Mucosa of gallbladder (tissue), 1 donor: ENCODE measurements around the gene PLCG1. TPM values are rescaled to one million over a fixed set of nuclear protein-coding genes. Genes with fewer than 3 reads are reported as not detected.
"Not testable (repeated sequence)": the region's sequence is repeated elsewhere in the genome, so short reads cannot be mapped to it uniquely, and the experiment has no call there.

ENCODE experiments used
- DNase-seq: peaks from one replicate; pipeline ENCODE4 v3.0.0-alpha.2; 2020; ENCODE audit warnings: low spot score
- total RNA-seq: library from RNA; stranded (reverse); gene quantifications from one replicate; pipeline ENCODE4 v1.2.1, GENCODE V29; 2021
- donor health status: DM: no; HTN: no; CAD: no.

PLCG1 gene
- total RNA-seq, 1 donor from 2014 or later = 138 TPM

- no peak for DNase-seq
These were observed 12.8 kb upstream of the PLCG1 start for GRCh38 chr20:41124451-41125094.

- DNase-seq = no peak
These were observed 11.5 kb upstream of the PLCG1 start for GRCh38 chr20:41125530-41126457.

DNA sequence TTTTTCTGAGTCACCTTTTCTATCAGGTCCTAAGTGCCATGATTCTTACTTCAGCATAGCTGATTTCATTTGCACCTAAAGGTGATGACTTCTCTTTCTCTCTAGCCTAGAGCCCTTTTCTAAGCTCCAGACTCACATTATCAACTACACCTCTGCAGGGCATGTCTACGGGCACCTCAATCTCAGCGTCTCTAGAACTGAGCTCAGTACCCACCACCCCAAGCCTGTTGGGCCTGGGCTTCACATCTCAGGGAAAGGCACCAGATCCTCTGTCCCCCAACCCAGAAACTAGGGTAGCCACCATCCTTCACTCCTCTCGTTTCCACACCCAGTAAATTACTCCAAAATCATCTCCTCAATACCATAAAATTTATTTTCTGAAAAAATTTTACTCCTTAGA, 10.6 kb upstream of the PLCG1 start:
- no peak for DNase-seq

DNA sequence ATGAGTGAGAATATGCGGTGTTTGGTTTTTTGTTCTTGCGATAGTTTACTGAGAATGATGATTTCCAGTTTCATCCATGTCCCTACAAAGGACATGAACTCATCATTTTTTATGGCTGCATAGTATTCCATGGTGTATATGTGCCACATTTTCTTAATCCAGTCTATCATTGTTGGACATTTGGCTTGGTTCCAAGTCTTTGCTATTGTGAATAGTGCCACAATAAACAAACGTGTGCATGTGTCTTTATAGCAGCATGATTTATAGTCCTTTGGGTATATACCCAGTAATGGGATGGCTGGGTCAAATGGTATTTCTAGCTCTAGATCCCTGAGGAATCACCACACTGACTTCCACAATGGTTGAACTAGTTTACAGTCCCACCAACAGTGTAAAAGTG, 9.0 kb upstream of the PLCG1 start:
- DNase-seq = not testable (repeated sequence)

- no peak for DNase-seq
These were observed 5.6 kb upstream of the PLCG1 start for GRCh38 chr20:41131594-41132387.

DNA sequence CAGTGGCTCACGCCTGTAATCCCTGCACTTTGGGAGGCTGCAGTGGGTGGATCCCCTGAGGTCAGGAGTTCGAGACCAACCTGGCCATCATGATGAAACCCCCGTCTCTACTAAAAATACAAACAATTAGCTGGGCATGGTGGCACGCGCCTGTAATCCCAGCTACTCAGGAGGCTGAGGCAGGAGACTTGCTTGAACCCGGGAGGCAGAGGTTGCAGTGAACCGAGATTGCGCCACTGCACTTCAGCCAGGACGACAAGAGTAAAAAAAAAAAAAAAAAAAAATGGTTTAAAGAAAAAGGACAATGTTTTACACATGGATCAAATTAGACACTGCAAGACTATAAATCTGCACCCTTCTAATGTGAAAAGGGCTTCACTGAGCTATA, 5.0 kb upstream of the PLCG1 start:
- not testable (repeated sequence) for DNase-seq

DNA sequence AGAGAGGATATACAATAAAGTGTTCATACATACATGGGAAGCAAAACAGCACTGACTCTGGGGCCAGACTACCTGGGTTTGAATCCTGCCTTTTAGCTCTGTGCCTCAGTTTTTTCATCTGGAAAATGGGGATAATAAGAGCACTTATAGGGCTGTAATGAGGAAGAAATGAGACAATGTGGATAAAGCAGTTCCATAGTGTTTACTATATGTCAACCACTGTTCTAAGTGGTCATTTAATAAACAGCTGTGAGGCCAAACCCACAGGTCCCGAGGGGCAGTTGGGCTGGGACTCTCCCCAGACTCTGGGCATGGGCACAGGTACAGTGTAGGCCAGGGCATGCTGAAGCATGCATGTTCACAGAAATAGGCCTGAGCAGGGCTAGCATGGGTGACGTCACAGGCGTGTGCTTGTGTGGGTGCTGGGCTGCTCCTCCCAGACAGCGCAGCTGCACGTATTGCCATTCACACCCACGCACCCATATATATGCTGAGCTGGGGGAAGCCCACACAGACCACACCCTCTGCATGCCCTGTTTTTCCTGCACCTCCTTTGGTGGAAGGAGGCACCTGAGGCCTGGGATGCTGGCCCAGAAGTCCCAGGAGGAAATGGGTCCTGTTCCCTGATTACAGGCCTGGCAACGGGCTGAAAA, 3.5 kb upstream of the PLCG1 start:
- no peak for DNase-seq

DNA sequence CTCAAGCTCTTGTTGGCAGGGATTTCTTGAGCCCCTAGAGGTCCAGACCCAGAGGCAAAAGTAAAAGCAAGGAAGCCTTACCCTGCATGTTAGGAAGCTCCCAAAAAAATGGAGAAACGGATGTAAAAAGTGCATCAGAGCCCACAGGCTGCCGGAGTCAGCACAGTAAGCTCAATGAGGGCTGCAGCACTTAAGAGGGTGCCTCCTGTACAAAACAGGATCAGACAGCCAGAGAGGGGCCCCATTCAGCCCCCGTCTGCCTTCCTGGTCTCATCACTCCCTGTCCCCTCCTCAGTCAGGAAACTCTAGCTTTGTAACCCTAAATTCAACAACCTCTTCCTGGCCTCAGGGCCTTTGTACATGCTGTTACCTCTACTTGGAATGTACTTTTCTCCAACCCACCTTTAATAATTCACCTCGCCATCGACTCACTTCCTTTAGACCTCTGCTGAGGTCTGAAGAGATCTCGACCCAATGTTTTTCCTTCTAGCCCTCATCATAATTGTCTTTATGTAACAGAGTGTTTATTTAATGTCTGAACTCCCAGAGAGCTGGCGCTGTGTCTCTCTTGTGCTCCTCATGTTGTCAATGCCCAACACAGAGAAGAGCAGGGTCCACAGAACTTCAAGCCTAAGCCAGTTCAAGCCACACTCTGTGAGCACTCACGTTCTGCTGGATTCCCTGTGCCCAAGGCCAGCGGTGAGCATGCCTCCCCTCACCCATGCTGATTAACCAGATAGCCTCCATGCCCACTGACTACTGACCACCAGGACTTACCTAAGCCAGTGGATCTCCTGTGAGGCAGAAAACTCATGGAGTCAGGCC, 2.8 kb upstream of the PLCG1 start:
- no peak for DNase-seq

GRCh38 chr20:41135187-41135887, 2.0 kb upstream of the PLCG1 start:
- DNase-seq = peak; percentile 36

DNA sequence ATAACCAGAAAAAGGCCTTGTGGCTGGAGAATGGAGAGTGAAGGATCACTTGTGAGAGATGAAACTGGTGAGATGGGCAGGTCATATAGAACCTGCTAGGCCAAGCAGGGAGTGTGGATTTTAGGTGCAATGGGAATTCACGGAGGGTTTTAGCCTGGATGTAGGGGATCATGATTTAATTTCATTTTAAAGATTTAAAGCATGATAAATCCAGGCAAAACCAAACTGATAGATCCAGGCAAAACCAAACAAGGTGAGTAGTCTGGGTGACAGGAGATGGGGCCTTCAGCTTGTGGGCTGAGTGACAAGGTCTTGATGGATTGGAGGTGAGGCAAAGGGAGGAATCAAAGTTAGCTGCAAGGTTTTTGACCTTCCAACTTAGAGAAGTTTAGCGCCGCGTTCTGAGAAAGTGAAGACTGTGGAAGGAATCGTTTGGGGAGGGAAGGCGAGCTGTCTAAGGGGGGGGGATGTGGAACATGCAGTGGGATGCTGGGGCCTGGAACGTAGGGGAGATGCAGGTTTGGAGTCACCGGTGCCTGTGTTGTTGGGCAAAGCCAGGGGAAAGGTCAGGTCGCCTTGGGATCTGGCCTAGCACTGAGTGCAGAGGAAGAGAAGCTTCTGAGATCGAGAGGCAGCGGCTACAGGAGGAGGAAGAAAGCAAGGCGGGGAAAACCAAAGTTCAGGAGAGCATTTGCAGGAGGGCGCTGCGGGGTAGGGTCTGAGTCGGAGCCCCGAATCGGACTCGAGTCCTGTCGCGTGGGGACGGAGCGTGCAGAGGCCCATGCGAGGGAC, 1.3 kb upstream of the PLCG1 start:
- no peak for DNase-seq

DNA sequence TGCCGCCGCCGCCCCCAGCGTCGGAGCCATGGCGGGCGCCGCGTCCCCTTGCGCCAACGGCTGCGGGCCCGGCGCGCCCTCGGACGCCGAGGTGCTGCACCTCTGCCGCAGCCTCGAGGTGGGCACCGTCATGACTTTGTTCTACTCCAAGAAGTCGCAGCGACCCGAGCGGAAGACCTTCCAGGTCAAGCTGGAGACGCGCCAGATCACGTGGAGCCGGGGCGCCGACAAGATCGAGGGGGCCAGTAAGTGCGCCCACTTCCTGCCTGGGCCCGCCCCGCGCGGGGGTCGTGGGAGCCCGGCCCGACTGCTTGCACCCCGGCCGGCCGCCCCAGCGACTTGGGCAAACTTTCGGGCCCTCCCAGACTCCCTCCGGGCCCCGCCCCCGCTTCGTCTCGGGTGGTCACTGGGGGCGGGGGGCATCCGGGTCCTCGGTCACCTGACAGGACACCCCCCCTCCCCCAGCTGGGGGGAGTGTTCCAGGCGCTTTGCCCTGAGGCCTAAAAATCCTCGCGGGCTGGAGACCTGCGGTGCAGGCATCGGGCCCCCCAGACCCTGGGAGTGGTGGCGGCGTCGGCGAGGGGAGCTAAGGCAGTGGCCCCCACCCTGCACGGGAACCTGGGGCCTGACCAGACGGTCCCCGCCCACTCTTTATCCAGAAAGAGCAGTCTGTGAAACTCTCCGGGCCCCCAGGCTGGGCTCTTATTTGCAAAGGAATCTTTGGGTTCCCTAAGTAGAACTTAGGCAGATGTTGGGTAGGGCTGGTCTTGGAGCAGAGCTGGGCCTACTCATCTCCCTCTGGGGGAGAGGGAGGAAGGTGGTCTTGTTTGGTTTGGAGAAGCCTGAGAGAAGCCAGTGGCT, 501 bp downstream of the PLCG1 start:
- peak; percentile 51 for DNase-seq

DNA sequence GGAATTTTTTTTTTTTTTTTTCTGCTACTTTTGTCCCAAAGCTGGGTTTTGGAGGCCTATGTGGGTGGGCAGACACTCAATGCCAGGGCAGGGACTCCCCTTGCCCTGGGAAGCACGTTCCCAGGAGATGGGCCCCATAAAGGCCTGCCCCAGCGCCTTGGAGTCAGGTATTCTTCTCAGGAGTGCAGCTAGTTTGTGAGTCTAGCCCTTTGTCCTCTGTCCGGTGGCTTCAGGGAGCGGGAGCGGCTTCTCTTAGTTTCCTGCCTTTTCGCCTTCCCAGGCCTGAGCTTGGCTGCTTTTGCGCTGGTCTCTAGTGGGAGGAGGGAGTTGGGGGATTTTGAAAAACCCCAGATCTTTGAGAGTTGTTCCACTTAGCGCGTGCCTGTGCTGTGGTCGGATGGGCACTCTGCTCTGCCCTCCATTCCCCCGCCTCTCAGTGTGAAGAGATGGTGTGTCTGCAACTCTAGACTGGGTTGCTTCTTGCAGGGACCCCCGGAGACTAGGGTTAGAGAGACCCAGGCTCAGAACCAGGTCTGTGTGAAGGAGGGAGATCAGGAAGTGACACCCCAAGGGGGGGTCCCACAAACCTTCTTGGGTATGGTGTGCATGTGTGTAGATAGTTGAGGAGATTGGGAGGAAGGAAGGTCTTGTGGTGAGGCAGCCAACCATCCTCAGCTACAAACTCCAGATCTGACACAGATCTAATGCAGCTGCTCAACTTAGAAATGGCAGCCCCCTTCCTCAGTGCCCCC, 1.3 kb downstream of the PLCG1 start:
- DNase-seq = no peak

- DNase-seq = no peak
These were observed 2.1 kb downstream of the PLCG1 start for GRCh38 chr20:41139227-41140093.

GRCh38 chr20:41140226-41141133, 3.1 kb downstream of the PLCG1 start:
- DNase-seq = no peak

DNA sequence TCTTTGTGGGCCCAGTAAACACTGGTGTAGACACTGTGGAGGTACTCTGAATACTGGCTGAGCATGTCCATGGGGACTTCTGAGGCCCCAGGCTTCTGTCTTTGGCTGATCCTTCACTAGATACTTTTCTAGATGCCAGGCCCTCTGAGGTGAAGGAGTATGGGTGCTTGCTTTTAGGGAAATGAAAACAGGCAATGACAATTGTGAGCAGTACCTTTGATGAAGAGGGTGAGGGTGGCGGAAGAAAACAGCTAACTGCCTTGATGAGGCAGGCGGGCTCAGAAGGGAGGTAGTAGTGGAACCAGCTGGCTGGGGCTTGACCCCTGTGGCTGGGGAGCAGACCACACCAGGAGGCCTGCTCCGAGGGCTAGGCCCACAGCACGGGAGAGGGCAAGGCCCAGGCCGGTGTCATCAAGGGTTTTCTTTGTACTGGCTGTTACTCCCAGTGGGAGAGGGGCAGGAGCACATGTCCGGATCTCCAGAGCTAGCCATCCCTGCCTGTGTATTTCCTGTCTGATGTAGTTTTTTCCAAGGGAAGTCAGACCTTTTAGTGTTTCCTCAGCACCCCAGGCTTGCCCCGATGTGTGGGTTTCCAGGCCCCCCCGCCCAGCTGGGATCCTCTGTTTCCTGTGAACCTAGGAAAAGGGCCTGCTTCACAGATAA, 3.9 kb downstream of the PLCG1 start:
- DNase-seq = peak; percentile 34
